A549 (cell line): ENCODE data around the gene TMCC3. TPM values are rescaled to one million over a fixed set of nuclear protein-coding genes. Genes with fewer than 3 reads are reported as not detected.

ENCODE experiments used
- ATAC-seq, 2 experiments: fragments of 200-7000 bp in 1 of 2; fragments of >200 bp in 1 of 2; cut with Nextera tagmentation in 1 of 2; cut with Tn5 transposase in 1 of 2; 3 replicates each; pipeline versions ENCODE4 v1.8.0 to v1.9.1; 2018 to 2020; ENCODE audit warnings: mild to moderate bottlenecking in 1 of 2, moderate library complexity in 1 of 2
- CTCF ChIA-PET: fragments of 300-600 bp; sonication (Branson Sonifier 250); formaldehyde crosslinking; extraction: SDS; loops from one replicate; lab custom pipeline; 2021; ENCODE audit warnings: antibody characterized with exemption, inconsistent platforms; lab: Yijun Ruan, JAX
- POLR2A ChIA-PET: fragments of 350-600 bp; formaldehyde crosslinking; extraction: SDS; loops from one replicate; lab custom pipeline; 2021; ENCODE audit warnings: antibody characterized with exemption, inconsistent platforms; lab: Yijun Ruan, JAX
- DNase-seq, 2 experiments: peaks; one replicate each; pipeline versions ENCODE4 v3.0.0 to v3.0.0-alpha.2; 2011 to 2016; ENCODE audit warnings: low read depth in 1 of 2, low spot score in 1 of 2
- FAIRE-seq: peaks from 2 replicates; lab custom pipeline; 2011; peaks lifted over from hg19 to GRCh38; lab: Jason Lieb, UNC
- H3K27ac ChIP-seq, 2 experiments: fragments of >200 bp; sonication (Bioruptor Twin); formaldehyde crosslinking; 3 replicates each; pipeline ENCODE4 v1.5.1; 2016 to 2017
- H3K4me1 ChIP-seq: fragments of >200 bp; sonication (Bioruptor Twin); formaldehyde crosslinking; 3 replicates; pipeline ENCODE4 v1.6.1; 2016
- H3K4me2 ChIP-seq: fragments of >200 bp; sonication (Bioruptor Twin); formaldehyde crosslinking; 3 replicates; pipeline ENCODE4 v1.6.1; 2016
- H3K4me3 ChIP-seq: fragments of >200 bp; sonication (Bioruptor Twin); formaldehyde crosslinking; 3 replicates; pipeline ENCODE4 v1.5.1; 2016
- H3K9me3 ChIP-seq: fragments of >200 bp; sonication (Bioruptor Twin); formaldehyde crosslinking; 3 replicates; pipeline ENCODE4 v1.6.1; 2016
- CEBPB ChIP-seq, 2 experiments: fragments of >200 bp in 1 of 2; sonication (Bioruptor Twin) in 1 of 2; formaldehyde crosslinking in 1 of 2; IDR thresholded peaks; 2 replicates each; pipeline ENCODE4 v1.6.1; 2012 to 2016
- ESRRA ChIP-seq: fragments of 150-350 bp; IDR thresholded peaks from 2 replicates; pipeline ENCODE4 v1.6.1; 2014; ENCODE audit warnings: mild to moderate bottlenecking, low read length, borderline replicate concordance
- GATA3 ChIP-seq: IDR thresholded peaks from 2 replicates; pipeline ENCODE4 v1.6.1; 2012; ENCODE audit warnings: borderline replicate concordance
- HEYL ChIP-seq: fragments of 250-450 bp; sonication (Bioruptor Pico); IDR thresholded peaks from 2 replicates; pipeline ENCODE4 v1.8.0; 2021; ENCODE audit warnings: mild to moderate bottlenecking, moderate library complexity
- HOXB5 ChIP-seq: fragments of 250-450 bp; sonication (Bioruptor Pico); IDR thresholded peaks from 2 replicates; pipeline ENCODE4 v1.5.0; 2020; ENCODE audit warnings: mild to moderate bottlenecking, moderate library complexity
- JUN ChIP-seq, 2 experiments: fragments of >200 bp; sonication (Bioruptor Twin); formaldehyde crosslinking; IDR thresholded peaks; 2 replicates in 1 of 2; 3 replicates in 1 of 2; pipeline ENCODE4 v1.6.1; 2016 to 2017
- JUNB ChIP-seq: fragments of >200 bp; sonication (Bioruptor Twin); formaldehyde crosslinking; IDR thresholded peaks from 2 replicates; pipeline ENCODE4 v1.6.1; 2016
- KDM1A ChIP-seq: fragments of 200-600 bp; sonication (generic); IDR thresholded peaks from 2 replicates; pipeline ENCODE4 v1.6.1; 2016; ENCODE audit warnings: low read depth, mild to moderate bottlenecking
- KDM5A ChIP-seq: fragments of 200-600 bp; sonication (generic); IDR thresholded peaks from 2 replicates; pipeline ENCODE4 v1.6.1; 2016; ENCODE audit warnings: antibody characterized with exemption, mild to moderate bottlenecking
- MAFK ChIP-seq: fragments of 450-650 bp; IDR thresholded peaks from 2 replicates; pipeline ENCODE4 v1.6.1; 2014; ENCODE audit not compliant: partially characterized antibody
- NFE2L2 ChIP-seq: fragments of 150-350 bp; conservative IDR thresholded peaks from 2 replicates; pipeline ENCODE4 v1.6.1; 2014; ENCODE audit warnings: low read length
- NPAS2 ChIP-seq: fragments of 250-450 bp; sonication (Bioruptor Pico); IDR thresholded peaks from 2 replicates; pipeline ENCODE4 v1.8.0; 2022; ENCODE audit warnings: mild to moderate bottlenecking, moderate library complexity, borderline replicate concordance
- NR3C1 ChIP-seq: fragments of >200 bp; sonication (Bioruptor Twin); formaldehyde crosslinking; IDR thresholded peaks from 3 replicates; pipeline ENCODE4 v1.6.1; 2017
- PHF8 ChIP-seq: fragments of 200-600 bp; sonication (generic); IDR thresholded peaks from 2 replicates; pipeline ENCODE4 v1.6.1; 2016; ENCODE audit warnings: low read depth, mild to moderate bottlenecking, antibody characterized with exemption, moderate library complexity, borderline replicate concordance
- POLR2A ChIP-seq: IDR thresholded peaks from 2 replicates; pipeline ENCODE4 v1.6.1; 2012; ENCODE audit warnings: mild to moderate bottlenecking, low read length
- POLR2AphosphoS2 ChIP-seq: conservative IDR thresholded peaks from 2 replicates; pipeline ENCODE4 v1.6.1; 2012; ENCODE audit warnings: low read length, improper control_type of control experiment, inconsistent platforms
- RAD21 ChIP-seq, 2 experiments: fragments of >200 bp in 1 of 2; sonication (Bioruptor Twin) in 1 of 2; formaldehyde crosslinking in 1 of 2; IDR thresholded peaks in 1 of 2; conservative IDR thresholded peaks in 1 of 2; 2 replicates in 1 of 2; 3 replicates in 1 of 2; pipeline ENCODE4 v1.6.1; 2012 to 2018; ENCODE audit warnings: inconsistent platforms in 1 of 2
- TP53 ChIP-seq: fragments of 250-450 bp; sonication (Bioruptor Pico); IDR thresholded peaks from 2 replicates; pipeline ENCODE4 v1.5.0; 2021; ENCODE audit warnings: mild to moderate bottlenecking, moderate library complexity
- ZNF302 ChIP-seq: fragments of 250-450 bp; sonication (Bioruptor Pico); IDR thresholded peaks from 2 replicates; pipeline ENCODE4 v1.9.0; 2021; ENCODE audit warnings: inconsistent platforms, mild to moderate bottlenecking, moderate library complexity
- WGBS: methylation state at CpG from one replicate; pipeline ENCODE4 v1.1.6; 2017; ENCODE audit errors: missing lambda C conversion rate; 5-methylcytosine and 5-hydroxymethylcytosine counted together
- polyA plus RNA-seq, 4 experiments: library from polyadenylated mRNA; depleted of rRNA in 3 of 4; stranded (reverse); fragments of >200 nt; fragmentation: RNase III in 1 of 4; extraction: RNeasy Plus Mini Kit Qiagen cat#74134 plus additional on column Dnase treatment in 1 of 4; gene quantifications; 2 replicates in 3 of 4; 3 replicates in 1 of 4; pipeline ENCODE4 v1.2.3, GENCODE V29; 2011 to 2017
- TF ChIP-seq, protein P1 (sequence below): IDR thresholded peaks from 2 replicates; pipeline ENCODE4 v1.6.1; 2012
- TF ChIP-seq, protein P2 (sequence below): fragments of 250-450 bp; sonication (Bioruptor Pico); IDR thresholded peaks from 2 replicates; pipeline ENCODE4 v1.5.0; 2020; ENCODE audit warnings: low read depth, mild to moderate bottlenecking, moderate library complexity
- TF ChIP-seq, protein P3 (sequence below): fragments of >200 bp; sonication (Bioruptor Twin); formaldehyde crosslinking; IDR thresholded peaks from 2 replicates; pipeline ENCODE4 v1.6.1; 2016
- TF ChIP-seq, protein P4 (sequence below): fragments of 200-600 bp; sonication (generic); IDR thresholded peaks from 2 replicates; pipeline ENCODE4 v1.6.1; 2016; ENCODE audit warnings: antibody characterized with exemption, mild to moderate bottlenecking, moderate library complexity
- TF ChIP-seq, protein P5 (sequence below): fragments of 250-450 bp; sonication (Bioruptor Pico); IDR thresholded peaks from 2 replicates; pipeline ENCODE4 v1.5.0; 2021; ENCODE audit warnings: mild to moderate bottlenecking, moderate library complexity, borderline replicate concordance

The TMCC3 gene
- polyA plus RNA-seq, 2 of the 4 experiments (the other 2 are of a cell fraction), result 0.50 to 0.62 TPM

DNA sequence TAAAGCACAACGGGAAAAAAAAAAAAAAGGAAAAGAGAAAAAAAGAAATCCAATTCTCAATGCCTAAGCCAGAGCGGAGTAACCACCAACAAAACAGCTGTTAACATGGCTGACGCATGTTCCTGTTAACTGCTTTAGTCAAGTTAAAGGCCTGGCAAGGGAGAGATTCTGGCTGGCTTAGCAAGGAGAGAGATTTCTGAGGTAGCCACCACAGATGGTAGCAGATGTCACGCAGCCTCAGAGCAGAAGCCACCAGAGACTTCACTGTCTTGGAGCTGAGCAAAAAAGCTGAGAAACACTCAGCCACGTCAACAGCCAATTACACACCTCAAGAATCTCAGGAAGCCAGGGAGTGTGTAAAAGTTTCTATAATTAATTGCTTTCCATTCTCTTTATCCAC lies 87.1 kb downstream of the TMCC3 start:
- H3K9me3 ChIP-seq, result no peaks in the 10 kb centered on the region
- H3K27ac ChIP-seq, result no peak overlapping the region
- DNase-seq (no peak), ATAC-seq (no peak), FAIRE-seq (no peak)
- POLR2A ChIA-PET, result no interaction called here
- H3K4me3 ChIP-seq, result no peak overlapping the region
- CTCF ChIA-PET, result interaction anchor here (0.6 to 1.0 kb wide), 2 partner anchors 18 to 622 kb away, joined by 3 read pairs; no protein-coding TSS in a partner anchor
- no peak overlapping the region for H3K4me2 ChIP-seq
- TF ChIP-seq, protein P1, sequence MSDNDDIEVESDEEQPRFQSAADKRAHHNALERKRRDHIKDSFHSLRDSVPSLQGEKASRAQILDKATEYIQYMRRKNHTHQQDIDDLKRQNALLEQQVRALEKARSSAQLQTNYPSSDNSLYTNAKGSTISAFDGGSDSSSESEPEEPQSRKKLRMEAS, result no peak
- TF ChIP-seq POLR2A (no peak), RAD21 (conservative IDR thresholded peaks at IDR 0.05 in 1 of 2, IDR thresholded peaks at IDR 0.05 in 1 of 2) (no peak), MAFK (no peak), POLR2AphosphoS2 (no peak), NPAS2 (CRISPR knock-in tag) (no peak), JUN (IDR thresholded peaks at IDR 0.05) (no peak), PHF8 (no peak), HOXB5 (no peak), ZNF302 (CRISPR knock-in tag) (no peak)
- TF ChIP-seq, protein P2, sequence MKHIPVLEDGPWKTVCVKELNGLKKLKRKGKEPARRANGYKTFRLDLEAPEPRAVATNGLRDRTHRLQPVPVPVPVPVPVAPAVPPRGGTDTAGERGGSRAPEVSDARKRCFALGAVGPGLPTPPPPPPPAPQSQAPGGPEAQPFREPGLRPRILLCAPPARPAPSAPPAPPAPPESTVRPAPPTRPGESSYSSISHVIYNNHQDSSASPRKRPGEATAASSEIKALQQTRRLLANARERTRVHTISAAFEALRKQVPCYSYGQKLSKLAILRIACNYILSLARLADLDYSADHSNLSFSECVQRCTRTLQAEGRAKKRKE (CRISPR knock-in tag), result no peak
- WGBS, result 79% methylated on average over 5 of the region's 5 CpGs
- peaks cover 8% of the 10 kb centered on the region; the same call in 2 of the 3 replicates for H3K4me1 ChIP-seq

DNA sequence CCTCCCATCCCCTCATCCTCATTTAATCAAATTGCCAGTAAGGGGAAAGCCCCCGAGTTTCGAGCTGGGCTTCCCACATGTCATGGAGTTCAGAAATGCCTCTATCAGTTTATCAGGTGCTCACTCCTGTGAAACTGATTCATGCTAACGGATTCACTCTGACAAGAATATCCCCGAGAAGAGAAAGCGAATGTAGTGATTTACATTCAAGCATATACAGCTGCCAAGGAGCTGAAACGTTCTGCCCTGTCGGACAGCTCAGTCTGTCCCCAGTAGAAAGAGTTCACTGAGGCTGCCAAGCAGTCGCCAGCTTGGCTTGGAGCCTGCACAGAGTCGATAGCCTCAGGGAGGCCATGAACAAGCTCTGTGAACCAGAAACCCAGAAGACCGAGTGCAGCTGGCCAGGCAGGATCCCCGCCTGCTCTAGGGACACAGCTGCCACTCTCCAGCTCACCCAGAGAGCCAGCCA lies 88.4 kb downstream of the TMCC3 start:
- Histone ChIP-seq H3K27ac (no peak overlapping the region), H3K9me3 (peaks cover 5% of the 10 kb centered on the region; the same call in 1 of the 3 replicates), H3K4me3 (no peak overlapping the region), H3K4me2 (no peak overlapping the region), H3K4me1 (peaks cover 8% of the 10 kb centered on the region; the same call in 2 of the 3 replicates)
- ATAC-seq (no peak), DNase-seq (no peak), FAIRE-seq (no peak)
- POLR2A ChIA-PET, result interaction anchor here (0.5 kb wide), 1 partner anchor 52 kb away, joined by 3 read pairs; no protein-coding TSS in a partner anchor
- CTCF ChIA-PET, result no interaction called here
- TF ChIP-seq TP53 (CRISPR knock-in tag), result no peak
- no peak for TF ChIP-seq GATA3
- no peak for TF ChIP-seq ESRRA
- TF ChIP-seq KDM5A, result no peak
- TF ChIP-seq, protein P3, sequence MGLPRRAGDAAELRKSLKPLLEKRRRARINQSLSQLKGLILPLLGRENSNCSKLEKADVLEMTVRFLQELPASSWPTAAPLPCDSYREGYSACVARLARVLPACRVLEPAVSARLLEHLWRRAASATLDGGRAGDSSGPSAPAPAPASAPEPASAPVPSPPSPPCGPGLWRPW, result no peak
- TF ChIP-seq HEYL (CRISPR knock-in tag), result no peak
- TF ChIP-seq JUNB, result no peak
- TF ChIP-seq NFE2L2, result no peak
- 65% methylated on average over 11 of the region's 11 CpGs for WGBS

DNA sequence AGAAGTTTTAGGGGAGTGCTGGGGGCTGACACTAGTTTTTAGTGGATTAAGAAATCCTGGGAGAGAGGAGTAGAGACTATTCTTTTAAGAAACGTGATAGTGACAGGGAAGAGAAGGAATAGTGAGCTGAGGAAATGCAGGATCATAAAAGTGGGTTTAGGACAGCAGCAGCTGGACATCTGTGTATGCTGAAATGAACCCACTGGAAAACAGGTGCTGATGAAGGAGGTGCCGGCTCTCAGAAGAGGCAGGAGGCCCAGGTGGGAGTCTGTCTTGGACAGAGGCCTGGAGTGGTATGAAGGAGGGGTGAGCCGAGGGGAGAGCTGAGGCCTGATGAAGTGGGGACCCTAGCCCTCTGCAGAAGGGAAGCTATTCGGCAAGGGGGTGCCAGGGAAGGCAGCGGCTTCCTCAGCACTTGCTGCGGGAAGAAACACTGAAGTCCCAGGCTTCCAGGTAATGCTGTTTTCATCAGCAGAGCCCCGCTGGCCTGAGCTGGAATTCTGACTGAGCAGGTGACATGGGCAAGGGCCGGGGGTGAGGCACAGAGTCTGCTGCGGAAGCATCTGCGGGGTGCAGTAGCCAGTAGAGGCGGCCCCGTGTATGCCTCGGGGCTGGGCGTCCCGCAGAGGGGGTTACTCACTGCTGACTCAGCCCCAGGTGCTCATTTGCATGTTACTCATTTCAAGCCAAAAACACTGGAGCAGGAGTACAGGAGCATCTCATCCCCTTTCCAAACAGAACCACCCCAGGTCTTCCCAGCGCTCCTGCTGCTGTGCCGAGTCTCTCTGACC lies 89.7 kb downstream of the TMCC3 start:
- H3K4me1 ChIP-seq, result peaks cover 8% of the 10 kb centered on the region; the same call in 2 of the 3 replicates
- DNase-seq (peak in 1 of 2 experiments; percentile 21), FAIRE-seq (no peak), ATAC-seq (peak; percentile 81 to 84; a peak in 5 of 6 replicates)
- TF ChIP-seq, protein P4, sequence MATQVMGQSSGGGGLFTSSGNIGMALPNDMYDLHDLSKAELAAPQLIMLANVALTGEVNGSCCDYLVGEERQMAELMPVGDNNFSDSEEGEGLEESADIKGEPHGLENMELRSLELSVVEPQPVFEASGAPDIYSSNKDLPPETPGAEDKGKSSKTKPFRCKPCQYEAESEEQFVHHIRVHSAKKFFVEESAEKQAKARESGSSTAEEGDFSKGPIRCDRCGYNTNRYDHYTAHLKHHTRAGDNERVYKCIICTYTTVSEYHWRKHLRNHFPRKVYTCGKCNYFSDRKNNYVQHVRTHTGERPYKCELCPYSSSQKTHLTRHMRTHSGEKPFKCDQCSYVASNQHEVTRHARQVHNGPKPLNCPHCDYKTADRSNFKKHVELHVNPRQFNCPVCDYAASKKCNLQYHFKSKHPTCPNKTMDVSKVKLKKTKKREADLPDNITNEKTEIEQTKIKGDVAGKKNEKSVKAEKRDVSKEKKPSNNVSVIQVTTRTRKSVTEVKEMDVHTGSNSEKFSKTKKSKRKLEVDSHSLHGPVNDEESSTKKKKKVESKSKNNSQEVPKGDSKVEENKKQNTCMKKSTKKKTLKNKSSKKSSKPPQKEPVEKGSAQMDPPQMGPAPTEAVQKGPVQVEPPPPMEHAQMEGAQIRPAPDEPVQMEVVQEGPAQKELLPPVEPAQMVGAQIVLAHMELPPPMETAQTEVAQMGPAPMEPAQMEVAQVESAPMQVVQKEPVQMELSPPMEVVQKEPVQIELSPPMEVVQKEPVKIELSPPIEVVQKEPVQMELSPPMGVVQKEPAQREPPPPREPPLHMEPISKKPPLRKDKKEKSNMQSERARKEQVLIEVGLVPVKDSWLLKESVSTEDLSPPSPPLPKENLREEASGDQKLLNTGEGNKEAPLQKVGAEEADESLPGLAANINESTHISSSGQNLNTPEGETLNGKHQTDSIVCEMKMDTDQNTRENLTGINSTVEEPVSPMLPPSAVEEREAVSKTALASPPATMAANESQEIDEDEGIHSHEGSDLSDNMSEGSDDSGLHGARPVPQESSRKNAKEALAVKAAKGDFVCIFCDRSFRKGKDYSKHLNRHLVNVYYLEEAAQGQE, result no peak
- TF ChIP-seq ZNF302 (CRISPR knock-in tag) (no peak), CEBPB (IDR thresholded peaks at IDR 0.05) (no peak), NR3C1 (no peak), NPAS2 (CRISPR knock-in tag) (no peak), JUN (IDR thresholded peaks at IDR 0.05) (no peak), KDM1A (no peak)
- TF ChIP-seq, protein P5, sequence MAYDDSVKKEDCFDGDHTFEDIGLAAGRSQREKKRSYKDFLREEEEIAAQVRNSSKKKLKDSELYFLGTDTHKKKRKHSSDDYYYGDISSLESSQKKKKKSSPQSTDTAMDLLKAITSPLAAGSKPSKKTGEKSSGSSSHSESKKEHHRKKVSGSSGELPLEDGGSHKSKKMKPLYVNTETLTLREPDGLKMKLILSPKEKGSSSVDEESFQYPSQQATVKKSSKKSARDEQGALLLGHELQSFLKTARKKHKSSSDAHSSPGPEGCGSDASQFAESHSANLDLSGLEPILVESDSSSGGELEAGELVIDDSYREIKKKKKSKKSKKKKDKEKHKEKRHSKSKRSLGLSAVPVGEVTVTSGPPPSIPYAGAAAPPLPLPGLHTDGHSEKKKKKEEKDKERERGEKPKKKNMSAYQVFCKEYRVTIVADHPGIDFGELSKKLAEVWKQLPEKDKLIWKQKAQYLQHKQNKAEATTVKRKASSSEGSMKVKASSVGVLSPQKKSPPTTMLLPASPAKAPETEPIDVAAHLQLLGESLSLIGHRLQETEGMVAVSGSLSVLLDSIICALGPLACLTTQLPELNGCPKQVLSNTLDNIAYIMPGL (CRISPR knock-in tag), result no peak
- TF ChIP-seq, protein P1, result no peak
- 40% methylated on average over 17 of the region's 17 CpGs for WGBS
- ChIA-PET CTCF (interaction anchor here (0.9 kb wide), 1 partner anchor 11 kb away, joined by 3 read pairs; no protein-coding TSS in a partner anchor), POLR2A (no interaction called here)
- peak overlapping the region; percentile 36; the same call in 1 of the 3 replicates for H3K4me2 ChIP-seq
- peaks cover 7% of the 10 kb centered on the region; the same call in 1 of the 3 replicates for H3K9me3 ChIP-seq
- peak overlapping the region in 1 of 2 experiments; percentile 19; a peak in 1 of 6 replicates for H3K27ac ChIP-seq
- H3K4me3 ChIP-seq, result no peak overlapping the region
